ENCODE data around the gene THAP11.

DNA sequence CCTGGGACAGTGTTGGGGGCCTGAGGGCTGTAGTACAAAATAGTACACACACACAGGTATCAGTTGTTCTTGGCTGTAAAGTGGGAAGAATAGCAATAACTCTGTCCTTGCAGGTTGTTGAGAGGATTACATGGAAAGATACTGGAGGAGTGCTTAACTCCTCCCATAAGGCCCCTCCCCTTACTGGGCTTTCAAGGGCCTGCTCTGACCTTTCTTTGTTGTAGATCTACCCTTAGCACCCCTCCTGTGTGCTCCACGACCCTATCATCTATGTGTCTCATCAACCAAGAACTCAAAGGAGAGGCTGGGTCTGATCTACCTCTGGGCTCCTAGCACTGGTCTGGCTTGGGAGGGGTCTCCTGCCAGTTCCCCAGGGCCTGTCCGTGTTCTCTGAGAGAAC lies 22.5 kb downstream of the THAP11 start:
- no peak for TF ChIP-seq POLR2A (IDR thresholded peaks at IDR 0.05; ENCODE audit: low read depth, low read length)
- no peak for TF ChIP-seq POLR2AphosphoS5 (IDR thresholded peaks at IDR 0.05; ENCODE audit: low read depth, low read length)
- TF ChIP-seq TAF1 (IDR thresholded peaks at IDR 0.05; ENCODE audit: low read depth, low read length) = no peak
- no peak for TF ChIP-seq PAX5 (IDR thresholded peaks at IDR 0.05; ENCODE audit: insufficient read depth, low read length, severe bottlenecking)
- no peak for TF ChIP-seq POU2F2 (IDR thresholded peaks at IDR 0.05; ENCODE audit: low read depth, low read length)
- no peak for TF ChIP-seq SPI1 (IDR thresholded peaks at IDR 0.05; ENCODE audit: low read depth, low read length)
